GM12801 (cell line): ENCODE data around the gene FLT3.

Source experiments
- TF ChIP-seq, protein P1 (sequence below): IDR thresholded peaks from one replicate; pipeline ENCODE4 v1.5.1; 2011; ENCODE audit warnings: control low read depth; ENCODE audit not compliant: insufficient read length; ENCODE audit errors: extremely low read depth

Gene FLT3

DNA sequence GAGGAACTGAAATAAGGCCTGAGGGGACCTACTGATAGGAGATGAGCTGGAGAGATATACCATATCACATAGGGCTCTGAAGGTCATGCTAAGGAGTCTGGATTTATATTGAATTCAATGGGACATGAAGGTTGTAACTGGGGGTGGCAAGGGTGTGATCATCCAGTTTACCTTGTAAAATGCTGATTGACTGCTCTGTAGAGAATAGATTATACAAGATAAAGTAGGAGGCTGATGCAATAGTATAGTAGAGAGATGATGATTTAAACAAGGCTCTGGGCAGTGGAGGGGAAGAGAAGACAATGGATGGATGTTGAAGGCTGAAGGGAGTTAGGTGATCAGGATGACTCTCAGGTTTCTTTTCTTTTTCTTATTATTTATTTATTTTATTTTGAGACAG, 19.9 kb upstream of the FLT3 start:
- TF ChIP-seq, protein P1, sequence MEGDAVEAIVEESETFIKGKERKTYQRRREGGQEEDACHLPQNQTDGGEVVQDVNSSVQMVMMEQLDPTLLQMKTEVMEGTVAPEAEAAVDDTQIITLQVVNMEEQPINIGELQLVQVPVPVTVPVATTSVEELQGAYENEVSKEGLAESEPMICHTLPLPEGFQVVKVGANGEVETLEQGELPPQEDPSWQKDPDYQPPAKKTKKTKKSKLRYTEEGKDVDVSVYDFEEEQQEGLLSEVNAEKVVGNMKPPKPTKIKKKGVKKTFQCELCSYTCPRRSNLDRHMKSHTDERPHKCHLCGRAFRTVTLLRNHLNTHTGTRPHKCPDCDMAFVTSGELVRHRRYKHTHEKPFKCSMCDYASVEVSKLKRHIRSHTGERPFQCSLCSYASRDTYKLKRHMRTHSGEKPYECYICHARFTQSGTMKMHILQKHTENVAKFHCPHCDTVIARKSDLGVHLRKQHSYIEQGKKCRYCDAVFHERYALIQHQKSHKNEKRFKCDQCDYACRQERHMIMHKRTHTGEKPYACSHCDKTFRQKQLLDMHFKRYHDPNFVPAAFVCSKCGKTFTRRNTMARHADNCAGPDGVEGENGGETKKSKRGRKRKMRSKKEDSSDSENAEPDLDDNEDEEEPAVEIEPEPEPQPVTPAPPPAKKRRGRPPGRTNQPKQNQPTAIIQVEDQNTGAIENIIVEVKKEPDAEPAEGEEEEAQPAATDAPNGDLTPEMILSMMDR: no peak

DNA sequence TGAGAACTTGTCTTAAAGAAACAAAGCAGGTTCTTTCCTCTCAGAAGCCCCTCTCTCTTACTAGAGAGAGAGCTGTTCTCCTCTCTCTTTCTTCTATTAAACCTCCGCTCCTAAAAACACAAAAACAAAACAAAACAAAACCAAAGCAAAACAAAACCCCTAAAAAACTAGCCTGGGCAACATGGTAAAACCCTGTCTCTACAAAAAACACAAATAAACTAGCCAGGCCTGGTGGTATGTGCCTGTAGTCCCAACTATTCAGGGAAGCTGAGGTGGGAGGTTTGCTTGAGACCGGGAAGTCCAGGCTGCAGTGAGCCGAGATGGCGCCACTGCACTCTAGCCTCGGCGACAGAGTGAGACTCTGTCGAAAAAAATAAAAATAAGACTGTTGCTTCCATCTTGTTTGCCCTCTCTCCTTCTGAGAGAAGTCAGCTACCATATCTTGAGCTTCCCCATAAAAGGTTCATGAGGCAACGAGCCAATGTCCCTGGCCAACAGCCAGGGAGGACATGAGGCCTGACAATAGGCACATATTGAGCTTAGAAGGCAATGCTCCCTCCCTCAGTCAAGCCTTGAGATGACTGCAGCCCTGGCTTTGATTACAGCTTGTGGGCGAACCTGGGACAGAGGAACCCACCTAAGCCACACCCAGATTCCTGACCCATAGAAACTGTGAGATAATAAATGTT, 17.5 kb upstream of the FLT3 start:
- TF ChIP-seq, protein P1: no peak

DNA sequence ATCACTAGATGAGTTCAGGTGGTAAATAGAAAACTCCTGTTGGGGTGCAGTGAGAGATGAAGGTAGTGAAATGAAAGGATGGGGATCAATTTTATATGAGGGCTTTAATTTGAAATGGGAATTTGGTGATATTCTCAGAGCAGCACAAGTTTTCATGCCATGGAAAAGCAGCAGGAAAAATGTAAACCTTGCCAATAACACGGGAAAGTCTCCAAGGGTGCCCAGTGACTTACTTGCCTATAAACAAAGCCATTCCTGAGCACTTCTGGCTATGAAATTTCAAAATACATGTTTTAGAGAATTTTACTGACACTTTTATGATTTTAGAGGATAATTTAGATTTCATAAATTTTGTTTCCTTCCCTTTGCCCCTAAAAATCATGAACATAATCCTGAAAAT, 16.4 kb upstream of the FLT3 start:
- TF ChIP-seq, protein P1: no peak

DNA sequence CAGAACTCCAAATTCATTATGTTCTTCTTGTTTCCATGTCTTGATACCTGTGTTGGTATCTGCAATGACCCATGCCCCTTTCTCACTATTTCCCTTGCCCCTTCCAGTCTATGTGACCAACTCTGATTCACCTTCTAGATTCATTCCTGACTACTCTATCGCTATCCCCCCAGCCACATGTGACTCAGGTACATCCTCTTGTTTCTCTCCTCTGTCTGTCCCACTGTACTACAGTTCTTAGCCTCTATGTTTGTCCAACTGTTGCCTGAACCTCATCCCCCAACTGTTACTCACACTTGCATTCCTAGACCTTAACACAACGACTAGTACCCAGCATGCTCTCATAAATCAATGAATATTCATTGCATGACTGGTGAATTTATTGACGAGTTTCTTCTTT, 10.0 kb upstream of the FLT3 start:
- TF ChIP-seq, protein P1: no peak

DNA sequence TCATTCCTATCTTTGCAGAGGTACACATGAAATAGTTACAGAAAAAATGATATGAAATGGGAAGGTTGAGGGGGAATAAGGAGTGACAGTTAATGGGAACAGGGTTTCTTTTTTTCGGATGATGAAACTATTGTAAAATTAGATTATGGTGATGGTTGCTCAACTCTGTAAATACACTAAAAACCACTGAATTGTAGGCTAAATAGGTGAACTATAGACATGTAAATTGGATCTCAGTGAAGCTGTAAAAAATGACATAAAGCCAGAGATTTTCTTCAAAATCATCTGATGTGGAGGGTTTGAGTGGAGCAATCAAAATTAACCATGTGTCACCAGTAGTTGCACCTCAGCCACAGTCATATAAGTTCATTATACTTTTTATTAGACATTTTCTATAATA, 6.6 kb upstream of the FLT3 start:
- TF ChIP-seq, protein P1: no peak

DNA sequence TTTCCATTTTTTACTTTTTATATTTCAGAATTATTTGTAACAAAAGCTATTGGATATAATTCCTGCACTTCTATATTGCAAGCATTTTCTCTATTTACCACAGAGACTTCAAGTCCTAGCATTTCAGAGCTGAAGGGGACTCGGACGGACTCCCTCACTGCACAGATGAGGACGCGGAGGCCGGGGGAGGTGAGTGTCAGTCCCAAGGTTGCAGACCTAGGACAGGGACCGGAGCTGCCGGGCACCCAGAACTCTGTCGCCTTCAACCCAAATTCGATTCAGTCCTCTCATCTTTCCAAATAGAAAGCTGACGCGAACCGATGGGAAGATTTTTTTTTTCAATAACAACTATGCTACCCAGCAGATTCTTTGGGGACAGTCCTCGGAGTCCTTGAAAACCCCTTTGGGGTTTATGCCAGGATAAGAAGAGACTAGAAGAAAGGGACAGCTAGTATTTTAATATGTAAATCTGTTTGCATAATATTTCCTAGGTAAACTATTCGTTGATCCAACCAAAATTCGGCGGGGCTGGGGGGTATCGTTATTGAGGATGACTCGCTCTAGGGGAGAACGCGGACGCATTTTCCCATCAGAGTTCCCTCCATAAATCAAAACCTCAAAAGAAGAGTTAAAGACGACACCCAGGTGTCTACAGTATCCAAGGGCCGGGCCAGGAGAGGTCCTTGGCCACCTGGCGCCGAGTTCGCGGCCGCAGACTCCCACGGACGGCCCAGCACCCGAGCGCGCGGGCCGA, 803 bp downstream of the FLT3 start:
- TF ChIP-seq, protein P1: no peak

DNA sequence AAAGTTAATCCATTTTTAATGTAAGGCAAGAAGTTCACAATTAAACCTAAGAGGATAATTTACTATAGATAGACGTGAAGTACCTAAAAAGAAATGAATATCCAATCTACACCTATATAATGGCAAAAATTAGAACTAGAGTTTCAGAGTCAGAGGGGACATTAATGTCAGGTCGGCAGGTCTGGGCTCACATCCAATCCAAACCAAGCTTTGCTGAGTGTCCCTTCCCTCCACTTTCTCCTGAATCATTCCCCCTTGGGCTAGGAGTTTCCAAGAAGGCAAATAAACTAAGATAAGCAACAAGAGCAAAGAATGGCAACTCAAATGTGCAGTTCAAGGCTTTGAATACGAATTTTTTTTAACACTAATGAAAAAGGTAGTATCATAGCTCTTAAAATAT, 2.9 kb downstream of the FLT3 start:
- TF ChIP-seq, protein P1: no peak
